ENCODE measurements around the gene COL9A2.

DNA sequence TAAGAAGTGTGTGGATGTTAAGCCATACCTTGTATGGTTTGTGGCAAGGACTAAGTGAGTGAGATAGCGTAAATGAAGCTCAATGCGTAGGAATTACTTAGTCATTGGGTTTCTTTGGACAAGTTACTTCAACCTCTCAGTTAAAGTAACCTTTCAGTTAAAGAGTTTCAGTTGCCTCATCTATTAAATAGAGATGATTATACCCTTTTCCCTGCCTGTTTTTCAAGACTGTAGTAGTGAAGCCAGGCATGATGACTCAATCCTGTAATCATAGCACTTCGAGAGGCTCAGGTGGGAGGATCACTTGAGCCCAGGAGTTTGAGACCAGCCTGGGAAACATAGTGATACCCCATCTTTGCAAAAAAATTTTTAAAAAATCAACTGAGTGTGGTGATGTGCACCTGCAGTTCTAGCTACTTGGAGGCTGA, 52.7 kb downstream of the COL9A2 start:
- TF ChIP-seq, protein P1, sequence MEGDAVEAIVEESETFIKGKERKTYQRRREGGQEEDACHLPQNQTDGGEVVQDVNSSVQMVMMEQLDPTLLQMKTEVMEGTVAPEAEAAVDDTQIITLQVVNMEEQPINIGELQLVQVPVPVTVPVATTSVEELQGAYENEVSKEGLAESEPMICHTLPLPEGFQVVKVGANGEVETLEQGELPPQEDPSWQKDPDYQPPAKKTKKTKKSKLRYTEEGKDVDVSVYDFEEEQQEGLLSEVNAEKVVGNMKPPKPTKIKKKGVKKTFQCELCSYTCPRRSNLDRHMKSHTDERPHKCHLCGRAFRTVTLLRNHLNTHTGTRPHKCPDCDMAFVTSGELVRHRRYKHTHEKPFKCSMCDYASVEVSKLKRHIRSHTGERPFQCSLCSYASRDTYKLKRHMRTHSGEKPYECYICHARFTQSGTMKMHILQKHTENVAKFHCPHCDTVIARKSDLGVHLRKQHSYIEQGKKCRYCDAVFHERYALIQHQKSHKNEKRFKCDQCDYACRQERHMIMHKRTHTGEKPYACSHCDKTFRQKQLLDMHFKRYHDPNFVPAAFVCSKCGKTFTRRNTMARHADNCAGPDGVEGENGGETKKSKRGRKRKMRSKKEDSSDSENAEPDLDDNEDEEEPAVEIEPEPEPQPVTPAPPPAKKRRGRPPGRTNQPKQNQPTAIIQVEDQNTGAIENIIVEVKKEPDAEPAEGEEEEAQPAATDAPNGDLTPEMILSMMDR (conservative IDR thresholded peaks at IDR 0.05): no peak
- no peak for TF ChIP-seq EZH2 (IDR thresholded peaks at IDR 0.05; ENCODE audit: low read depth)

Data from PC-9 (cell line).